H1 (cell line): ENCODE results near the gene AFF2.

ENCODE experiments used
- ATF3 ChIP-seq: IDR thresholded peaks from 2 replicates; pipeline ENCODE4 v1.6.1; 2011; ENCODE audit warnings: low read depth, mild to moderate bottlenecking, low read length; ENCODE audit not compliant: insufficient read depth
- CBX5 ChIP-seq: fragments of 300-800, 300-1000 bp; sonication (generic); IDR thresholded peaks from 2 replicates; pipeline ENCODE4 v1.7.1; 2016; ENCODE audit warnings: antibody characterized with exemption, low read length, low read depth
- CTCF ChIP-seq, 3 experiments: IDR thresholded peaks; 1 replicate in 2 of 3; 2 replicates in 1 of 3; pipeline versions ENCODE4 v1.5.1 to v1.6.1; 2011; ENCODE audit warnings: low read length in 3 of 3, mild to moderate bottlenecking in 3 of 3, inconsistent platforms in 2 of 3, low read depth in 1 of 3, moderate library complexity in 1 of 3; ENCODE audit not compliant: insufficient read depth in 1 of 3; ENCODE audit errors: control extremely low read depth in 1 of 3
- FOSL1 ChIP-seq: IDR thresholded peaks from 2 replicates; pipeline ENCODE4 v1.6.1; 2011; ENCODE audit warnings: mild to moderate bottlenecking, low read depth, low read length, moderate library complexity; ENCODE audit not compliant: insufficient read depth
- POLR2A ChIP-seq, 2 experiments: IDR thresholded peaks; 1 replicate in 1 of 2; 2 replicates in 1 of 2; pipeline ENCODE4 v1.6.1; 2011; ENCODE audit warnings: low read depth in 2 of 2, low read length in 2 of 2, mild to moderate bottlenecking in 2 of 2; ENCODE audit errors: control extremely low read depth in 1 of 2
- RAD21 ChIP-seq, 2 experiments: IDR thresholded peaks in 1 of 2; conservative IDR thresholded peaks in 1 of 2; 2 replicates each; pipeline ENCODE4 v1.6.1; 2011; ENCODE audit warnings: low read depth in 2 of 2, low read length in 2 of 2, improper control_type of control experiment in 1 of 2, inconsistent platforms in 1 of 2, mild to moderate bottlenecking in 1 of 2, moderate library complexity in 1 of 2
- RFX5 ChIP-seq: IDR thresholded peaks from 2 replicates; pipeline ENCODE4 v1.6.1; 2011; ENCODE audit warnings: low read depth, low read length, improper control_type of control experiment, borderline replicate concordance
- SP1 ChIP-seq: IDR thresholded peaks from 2 replicates; pipeline ENCODE4 v1.6.1; 2011; ENCODE audit warnings: low read depth, low read length
- ZNF274 ChIP-seq: IDR thresholded peaks from 2 replicates; pipeline ENCODE4 v1.7.0; 2012; ENCODE audit warnings: low read length, borderline replicate concordance; ENCODE audit errors: extremely low read depth

- TF ChIP-seq CBX5 (no peak), RAD21 (IDR thresholded peaks at IDR 0.05 in 1 of 2, conservative IDR thresholded peaks at IDR 0.05 in 1 of 2; ENCODE audit: low read depth in 2 of 2, low read length in 2 of 2) (no peak), SP1 (no peak), CTCF (IDR thresholded peaks at IDR 0.05; ENCODE audit: control extremely low read depth in 1 of 3, insufficient read depth in 1 of 3, low read depth in 1 of 3, low read length in 3 of 3) (no peak), ATF3 (no peak), POLR2A (IDR thresholded peaks at IDR 0.05; ENCODE audit: control extremely low read depth in 1 of 2, low read depth in 2 of 2, low read length in 2 of 2) (no peak), RFX5 (no peak), FOSL1 (no peak), ZNF274 (no peak)
Measured at GRCh38 chrX:148610328-148610698, 109.9 kb downstream of the AFF2 start.
